HG02623 (cell line): ENCODE results near the gene FAM199X.
A peak's percentile ranks its signal among the peaks of the same experiment; 100 is the strongest.

ENCODE experiments used
- ATAC-seq: cut with Tn5 transposase; IDR thresholded peaks from one replicate; pipeline ENCODE4 v1.9.1; 2021; ENCODE audit warnings: moderate library complexity; ENCODE audit not compliant: unreplicated experiment

The FAM199X gene

DNA sequence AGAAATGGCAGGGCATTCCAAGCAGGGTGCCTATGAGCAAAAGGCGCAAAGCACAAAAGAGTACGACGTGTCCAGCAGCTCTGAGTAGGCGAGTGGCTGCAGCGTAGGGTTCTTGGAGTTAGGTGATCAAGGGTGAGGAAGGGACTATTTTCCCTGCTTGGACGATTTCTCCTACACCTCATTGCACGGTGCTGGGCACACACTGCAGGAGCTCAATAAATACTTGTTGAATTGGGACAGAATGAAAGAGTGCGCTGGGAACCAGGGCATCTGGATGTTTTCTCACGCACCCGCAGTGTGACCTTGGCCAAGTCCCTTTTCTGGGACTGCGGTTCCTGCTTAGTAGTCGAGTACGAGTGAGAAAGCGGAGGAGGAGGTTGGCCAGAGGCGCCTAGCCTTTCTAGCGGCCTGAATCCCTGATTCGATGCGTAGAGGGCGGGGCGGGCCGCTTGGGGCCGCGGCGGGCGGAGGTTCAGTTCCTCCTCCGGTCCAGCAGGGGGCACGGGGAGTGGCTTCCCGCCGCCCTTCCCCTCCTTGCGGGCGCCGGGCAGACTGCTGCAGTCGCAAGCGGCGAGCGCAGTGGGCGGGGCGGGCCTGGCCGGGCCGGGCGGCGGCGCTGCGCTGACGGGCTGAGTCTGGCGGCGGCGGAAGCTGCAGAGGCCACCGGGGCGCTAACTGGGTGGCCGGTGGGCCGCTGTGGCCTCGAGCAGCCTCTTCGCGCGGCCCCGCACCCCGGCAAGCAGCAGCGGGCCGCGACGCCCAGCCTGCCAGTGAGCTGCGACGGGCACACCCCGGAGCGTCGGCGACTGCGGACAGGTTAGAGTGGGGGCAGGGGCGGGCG, at the start of gene FAM199X:
Gene FAM199X, plus strand, starts transcription at position 560 of the 841 bp plus-strand sequence. CDS start 333 bp downstream, outside the sequence.
- peak; percentile 97 for ATAC-seq

DNA sequence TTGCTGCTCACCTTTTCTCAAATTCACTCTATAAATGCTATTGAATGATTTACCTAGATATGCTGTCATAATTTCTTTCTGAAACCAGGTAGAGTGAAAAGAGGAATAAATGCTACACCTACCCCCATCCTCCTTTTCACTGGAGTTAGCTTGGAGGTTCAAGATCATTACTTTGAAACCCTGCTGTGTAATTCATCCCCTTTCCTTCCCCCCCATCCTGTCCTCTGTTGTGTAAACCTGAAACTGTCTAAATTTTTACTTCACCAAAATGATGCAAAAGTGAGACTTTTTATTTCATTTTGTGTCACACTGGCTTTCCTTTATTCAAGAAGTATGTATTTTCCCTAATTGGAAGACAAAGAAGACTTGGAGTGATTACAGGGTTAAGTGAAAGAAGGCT, 48.5 kb upstream of the FAM199X start:
- no peak for ATAC-seq

- ATAC-seq: no peak
These were observed 47.5 kb upstream of the FAM199X start for GRCh38 chrX:104118765-104119164.

DNA sequence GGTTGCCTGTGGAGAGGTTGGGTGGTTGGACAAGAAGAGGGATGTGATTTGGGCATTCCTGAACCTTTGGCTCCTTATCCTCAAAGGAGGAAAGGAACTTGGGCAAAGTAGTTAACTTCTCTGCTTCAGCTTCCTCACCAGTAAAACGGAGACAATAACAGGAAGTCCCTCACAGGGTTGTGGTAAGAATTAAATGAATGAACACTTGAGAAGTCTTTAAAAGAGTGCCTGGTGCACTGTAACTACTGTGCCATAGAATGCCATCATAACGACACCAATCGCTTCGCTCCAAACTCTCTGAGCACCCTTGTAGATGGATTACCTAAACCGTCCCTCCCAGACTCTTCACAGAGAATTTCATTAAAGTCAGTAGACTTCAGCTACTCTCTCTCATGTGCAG, 43.4 kb upstream of the FAM199X start:
- peak; percentile 45 for ATAC-seq

DNA sequence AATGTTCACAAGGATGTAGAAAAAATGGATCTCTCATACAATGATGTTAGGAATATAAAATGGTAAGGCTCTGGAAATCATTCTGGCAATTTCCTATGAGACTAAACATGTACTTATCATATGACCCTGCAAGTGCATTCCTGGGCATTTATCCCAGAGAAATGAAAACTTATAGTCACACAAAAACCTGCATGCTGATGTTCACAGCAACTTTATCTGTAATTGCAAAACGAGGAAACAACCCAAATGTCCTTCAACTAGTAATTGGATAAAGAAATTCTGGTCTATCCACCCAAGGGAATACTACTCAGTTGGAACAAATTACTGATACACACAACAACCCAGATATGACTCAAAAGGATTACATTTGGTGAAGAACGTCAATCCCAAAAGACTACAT, 39.4 kb upstream of the FAM199X start:
- ATAC-seq: no peak

- ATAC-seq: no peak
These were observed 35.4 kb upstream of the FAM199X start for GRCh38 chrX:104130808-104131207.

DNA sequence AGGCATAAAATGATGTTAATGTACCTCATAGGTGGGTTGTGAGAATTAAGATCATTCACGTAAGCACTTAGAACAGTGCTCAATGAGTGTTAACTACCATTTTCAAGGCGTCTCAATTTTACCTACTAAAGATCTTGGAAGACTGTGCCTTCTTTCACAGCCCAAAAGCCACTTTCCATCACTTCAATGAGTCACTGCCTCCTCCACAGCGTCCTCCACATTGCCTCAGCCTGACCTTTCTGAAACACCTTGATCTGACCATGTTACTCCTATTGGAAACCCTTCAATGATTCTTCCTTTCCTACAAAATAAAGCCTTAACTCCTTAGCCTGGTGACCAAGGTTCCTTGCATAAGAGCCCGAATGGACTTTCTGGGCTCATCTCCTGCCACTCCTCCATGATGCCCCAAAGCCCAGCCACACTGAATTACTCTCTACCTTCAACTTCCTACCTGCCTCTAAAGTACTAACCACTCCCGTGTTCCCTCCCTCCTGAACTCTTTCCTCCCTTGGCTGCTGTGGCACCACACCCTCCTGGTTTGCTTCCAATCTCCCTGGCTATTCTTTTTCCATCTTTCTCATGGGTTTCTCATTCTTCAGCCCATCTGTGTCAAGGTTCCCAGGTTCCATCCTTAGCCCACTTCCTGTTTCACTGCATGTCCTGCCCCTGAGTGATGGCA, 31.5 kb upstream of the FAM199X start:
- no peak for ATAC-seq

GRCh38 chrX:104135677-104136076, 30.6 kb upstream of the FAM199X start:
- no peak for ATAC-seq

GRCh38 chrX:104136241-104137019, 29.8 kb upstream of the FAM199X start:
- peak; percentile 86 for ATAC-seq

DNA sequence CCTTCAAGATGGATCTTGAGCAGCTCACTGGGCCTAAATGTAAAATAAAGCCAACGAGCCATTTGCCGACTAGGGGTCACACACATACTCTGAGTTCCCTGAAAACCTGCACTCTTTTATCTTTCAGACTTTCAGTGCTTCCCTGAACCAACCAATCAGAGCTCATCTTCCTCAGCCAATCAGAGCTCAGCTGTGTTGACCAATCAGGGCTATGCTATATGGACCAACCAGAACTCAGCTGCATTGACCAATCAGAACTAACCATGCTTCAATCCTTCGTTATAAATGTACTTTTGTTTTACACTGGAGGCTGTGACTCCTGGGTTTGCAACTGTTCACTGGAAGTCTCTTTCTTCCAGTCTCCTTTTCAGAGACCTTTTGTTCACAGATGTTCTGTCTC, 28.8 kb upstream of the FAM199X start:
- no peak for ATAC-seq

DNA sequence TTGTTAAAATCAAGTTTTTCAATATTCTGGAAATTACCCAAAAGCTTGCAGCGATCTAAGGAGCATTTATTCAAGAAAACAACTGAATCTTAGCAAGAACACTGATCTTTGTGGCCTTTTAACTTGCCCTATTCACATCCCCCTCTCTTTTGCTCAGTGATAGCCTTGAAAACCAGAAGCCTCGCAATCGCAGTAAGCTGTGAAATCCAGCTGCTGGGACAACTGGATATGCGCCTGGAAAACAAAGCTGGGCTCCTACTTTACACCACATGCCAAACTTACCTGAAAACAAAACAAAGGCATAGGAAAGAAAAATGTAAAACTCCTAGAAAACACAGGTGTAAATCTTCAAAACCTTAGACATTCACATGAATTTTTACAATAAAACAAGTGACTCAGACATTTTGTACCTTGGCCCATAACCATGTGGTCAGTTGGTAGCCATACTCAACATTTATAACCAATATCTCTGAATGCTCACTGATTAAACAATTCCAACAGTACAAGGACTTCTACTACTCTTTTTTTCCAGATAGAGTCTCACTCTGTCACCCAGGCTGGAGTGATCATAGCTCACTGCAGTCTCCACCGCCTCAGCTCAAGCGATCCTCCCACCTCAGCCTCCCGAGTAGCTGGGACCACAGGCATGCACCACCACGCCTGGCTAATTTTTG, 25.0 kb upstream of the FAM199X start:
- no peak for ATAC-seq

- no peak for ATAC-seq
These were observed 15.2 kb upstream of the FAM199X start for GRCh38 chrX:104151037-104151436.

DNA sequence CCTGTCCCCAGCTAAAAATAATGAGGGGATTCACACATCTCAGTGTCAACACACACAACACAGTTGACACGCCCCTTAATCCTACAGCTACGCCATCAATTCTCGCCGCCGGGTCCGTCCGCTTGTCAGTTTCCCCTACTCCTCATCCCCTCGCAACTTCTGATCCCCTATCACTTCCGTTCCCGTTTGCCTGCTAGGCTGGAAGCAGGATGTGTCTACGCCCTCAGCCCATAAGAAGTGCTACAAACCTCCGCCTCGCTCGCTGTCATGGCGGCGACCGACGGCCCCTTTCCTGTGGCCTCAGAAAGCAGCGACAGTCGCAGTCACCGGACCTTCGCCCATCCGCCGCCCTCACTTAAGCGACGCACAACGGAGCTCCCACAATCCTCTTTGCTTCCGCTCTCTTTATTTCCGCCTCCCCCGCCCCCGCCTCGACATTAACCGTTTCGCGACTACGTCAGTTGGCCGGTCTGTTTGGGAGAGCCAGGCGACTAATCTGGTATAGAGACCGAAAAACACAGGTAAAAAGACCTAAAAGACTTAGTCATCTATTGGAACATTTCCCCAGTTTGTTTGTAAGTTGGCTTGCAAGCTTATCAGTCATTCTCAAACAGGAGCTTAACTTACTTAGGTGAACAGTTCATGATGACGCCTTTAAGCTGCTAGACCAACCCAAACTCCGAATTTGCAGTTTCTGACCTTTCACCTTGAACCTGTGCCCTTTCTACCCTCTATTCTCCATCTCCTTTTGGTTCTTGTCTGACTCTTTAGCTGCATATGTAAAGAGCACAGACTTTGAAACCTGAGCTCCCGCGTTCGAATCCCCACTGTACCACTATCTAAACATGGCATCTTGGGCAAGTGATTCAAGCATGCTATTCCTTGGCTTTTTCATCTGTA, 9.4 kb upstream of the FAM199X start, which contains the start of gene SLC25A53:
Gene SLC25A53, minus strand, starts transcription at position 380 of the 900 bp plus-strand sequence. CDS start 51,752 bp downstream, outside the sequence.
- peak; percentile 90 for ATAC-seq

DNA sequence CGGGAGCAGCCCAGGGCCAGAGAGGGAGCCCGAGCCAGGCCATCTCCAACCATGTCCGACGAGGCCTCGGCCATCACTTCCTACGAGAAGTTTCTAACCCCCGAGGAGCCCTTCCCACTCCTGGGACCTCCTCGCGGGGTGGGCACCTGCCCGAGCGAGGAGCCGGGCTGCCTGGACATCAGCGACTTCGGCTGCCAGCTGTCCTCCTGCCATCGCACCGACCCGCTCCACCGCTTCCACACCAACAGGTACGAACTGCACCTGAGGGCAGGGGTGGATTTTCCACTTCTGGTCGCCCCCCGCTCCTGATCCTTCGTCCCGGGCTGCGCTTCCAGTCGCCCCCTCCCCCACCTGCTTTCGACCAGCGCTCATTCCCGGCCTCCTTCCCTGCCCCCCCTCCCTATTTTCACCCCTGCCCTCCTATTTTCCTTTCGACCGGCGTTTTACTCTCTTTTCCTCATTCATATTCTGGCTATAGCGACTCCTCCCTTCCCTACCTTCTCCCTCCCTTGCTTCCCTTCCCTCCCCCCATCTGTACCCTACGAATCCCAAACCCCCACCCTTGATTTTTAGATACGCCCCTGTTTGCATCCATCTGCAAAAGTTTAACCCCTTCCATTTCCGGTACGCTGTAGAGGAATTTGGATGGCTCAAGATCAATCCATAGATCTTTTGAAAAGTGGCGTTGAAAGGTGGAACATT, 633 bp downstream of the FAM199X start:
- ATAC-seq: no peak

GRCh38 chrX:104168127-104168526, 1.9 kb downstream of the FAM199X start:
- no peak for ATAC-seq

GRCh38 chrX:104172121-104172520, 5.9 kb downstream of the FAM199X start:
- no peak for ATAC-seq

DNA sequence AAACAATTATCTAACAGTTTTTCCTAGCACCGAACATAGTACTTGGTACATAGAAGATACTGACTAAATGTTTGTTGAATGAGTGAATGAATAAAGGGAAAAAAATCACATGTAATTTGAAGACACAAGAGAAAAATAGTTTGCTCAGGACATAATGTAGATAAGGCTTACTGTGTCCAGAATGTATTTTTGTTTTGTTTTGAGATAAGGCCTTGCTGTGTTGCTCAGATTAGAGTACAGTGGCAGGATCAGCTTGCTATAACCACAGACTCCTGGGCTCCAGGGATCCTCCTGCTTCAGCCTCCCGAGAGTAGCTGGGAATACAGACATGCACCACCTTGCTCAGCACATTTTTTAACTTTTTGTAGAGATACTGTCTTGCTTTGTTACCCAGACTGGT, 6.5 kb downstream of the FAM199X start:
- no peak for ATAC-seq

GRCh38 chrX:104173841-104174240, 7.6 kb downstream of the FAM199X start:
- ATAC-seq: no peak

DNA sequence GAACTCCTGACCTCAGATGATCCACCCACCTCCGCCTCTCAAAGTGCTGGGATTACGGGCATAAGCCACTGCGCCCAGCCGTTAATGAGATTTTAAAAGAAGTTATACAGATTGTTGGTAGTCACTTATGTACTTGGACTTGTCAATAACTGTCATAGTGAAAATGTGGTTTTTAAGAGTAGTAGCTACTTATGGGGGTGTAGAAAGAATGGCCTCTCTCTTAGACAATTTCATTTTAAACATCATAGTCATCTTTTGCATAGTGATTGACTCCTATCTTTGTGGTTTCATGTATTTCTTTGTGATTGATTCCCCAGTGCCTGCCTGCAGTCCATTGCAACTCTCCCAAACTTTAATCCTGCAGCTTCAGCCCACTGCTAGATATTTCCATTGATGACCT, 17.4 kb downstream of the FAM199X start:
- no peak for ATAC-seq
